ENCODE results near the gene CCDC192. TPM values are rescaled to one million over a fixed set of nuclear protein-coding genes. Genes with fewer than 3 reads are reported as not detected.

Gene CCDC192
- total RNA-seq, 5 donors from 2014 or later (not counting 1 experiment from before 2014, with no cell fraction given), result 0.58 TPM; not detected in 4

DNA sequence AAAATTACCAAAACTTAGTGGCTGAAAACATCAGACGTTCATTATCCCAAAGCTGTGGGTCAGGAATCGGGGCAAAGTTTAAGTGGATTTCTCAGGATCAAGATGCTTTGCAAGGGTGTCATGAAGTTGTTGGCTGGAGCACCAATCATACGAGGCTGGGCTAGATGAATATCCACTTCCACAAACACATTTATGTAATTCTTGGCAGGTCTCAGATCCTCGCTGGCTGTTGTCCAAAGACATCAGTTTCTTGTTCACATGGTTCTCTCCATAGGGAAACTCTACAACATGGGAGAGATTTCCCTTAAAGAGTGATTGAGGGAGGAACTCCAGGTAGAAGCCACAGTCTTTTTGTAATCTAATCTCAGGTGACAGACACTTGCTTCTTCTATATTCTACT is 20.2 kb upstream of the CCDC192 start:
- no peak overlapping the region for H3K4me3 Mint-ChIP-seq
- H3K27ac Mint-ChIP-seq, result no peak overlapping the region
- ChIA-PET CTCF (no interaction called here), POLR2A (no interaction called here)
- no peaks in the 10 kb centered on the region for H3K36me3 ChIP-seq (ENCODE audit: control insufficient read depth in 2 of 2, extremely low read depth in 1 of 2, insufficient read depth in 1 of 2, low read length in 1 of 2)
- peaks cover 0 to 2% of the 10 kb centered on the region in 2 donors for H3K27me3 Mint-ChIP-seq
- no peaks in the 10 kb centered on the region for H3K9me3 Mint-ChIP-seq
- H3K4me1 Mint-ChIP-seq, result no peaks in the 10 kb centered on the region
- H3K27me3 ChIP-seq (replicated peaks in 1 of 2; ENCODE audit: control insufficient read depth in 2 of 2, extremely low read depth in 1 of 2, insufficient read depth in 2 of 2, low read length in 1 of 2), result no peaks in the 10 kb centered on the region
- no peaks in the 10 kb centered on the region for H3K4me1 ChIP-seq (ENCODE audit: control insufficient read depth in 1 of 2, extremely low read depth in 1 of 2, insufficient read depth in 2 of 2, low read length in 2 of 2)
- 82% methylated on average over 2 of the region's 4 CpGs for WGBS (ENCODE audit: insufficient coverage)
- H3K9me3 ChIP-seq, result no peaks in the 10 kb centered on the region
- no peak overlapping the region for H3K27ac ChIP-seq (ENCODE audit: low read length)
- H3K36me3 Mint-ChIP-seq, result no peaks in the 10 kb centered on the region
- DNase-seq (no peak), ATAC-seq (replicated peaks in 1 of 4) (no peak)
- H3K4me3 ChIP-seq (ENCODE audit: control insufficient read depth in 1 of 2, extremely low read depth in 1 of 2, low read length in 1 of 2), result no peak overlapping the region

DNA sequence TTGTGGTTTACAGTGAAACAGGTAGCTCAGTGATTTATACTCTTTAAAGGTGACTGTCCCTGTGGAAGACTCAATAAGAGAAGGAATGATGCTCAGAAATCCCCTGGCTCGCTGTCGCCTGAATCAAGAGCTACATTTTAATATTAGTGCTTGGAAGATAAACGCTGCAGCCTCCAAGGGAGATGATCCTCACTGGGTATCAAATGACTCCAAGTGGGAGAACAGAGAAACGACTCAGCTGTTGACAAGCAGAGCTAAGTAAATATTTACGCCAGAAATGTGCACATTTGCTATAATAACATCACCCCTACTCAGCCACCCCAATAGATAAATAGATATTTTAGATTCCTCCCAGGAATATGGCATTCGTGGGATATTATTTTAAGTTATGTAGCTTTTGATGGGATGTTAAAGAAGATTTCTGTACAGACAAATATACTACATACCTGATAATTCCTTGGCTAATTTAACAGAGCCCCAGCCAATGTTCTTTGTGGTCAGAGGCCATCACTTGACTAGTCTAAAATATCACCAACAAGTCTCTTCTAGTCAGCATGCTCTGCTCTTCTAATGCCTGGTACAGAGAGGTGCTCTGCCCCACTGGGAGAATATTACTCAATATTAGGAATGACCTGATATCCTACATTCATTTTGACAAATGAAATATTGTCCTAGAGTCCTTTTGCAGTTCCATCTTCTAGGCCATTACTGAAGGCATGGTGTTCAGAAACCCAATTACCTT is 18.3 kb upstream of the CCDC192 start:
- CTCF ChIA-PET, result no interaction called here
- H3K4me3 Mint-ChIP-seq, result no peak overlapping the region
- 100% methylated on average over 2 of the region's 6 CpGs for WGBS (ENCODE audit: insufficient coverage)

DNA sequence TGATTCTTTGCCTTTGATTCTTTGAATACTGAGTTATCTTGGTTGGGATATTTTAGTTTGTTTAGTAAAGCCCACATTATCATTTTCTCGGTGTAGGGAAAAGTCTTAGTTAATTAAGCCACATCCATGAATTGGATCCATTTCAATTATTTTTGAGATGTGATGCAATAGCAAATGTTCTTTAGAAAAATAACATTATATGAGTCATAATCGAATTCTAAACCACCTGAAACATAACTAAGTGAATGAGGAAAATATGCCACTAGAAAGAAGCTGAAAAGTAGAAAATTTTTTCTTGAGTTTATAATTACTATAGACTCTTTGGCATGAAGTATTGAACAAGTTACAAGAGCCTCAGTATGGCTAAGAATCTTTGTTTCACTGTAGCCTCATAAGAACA is 17.5 kb upstream of the CCDC192 start:
- H3K27ac Mint-ChIP-seq, result no peak overlapping the region
- ATAC-seq (replicated peaks in 1 of 4) (no peak), DNase-seq (no peak)
- Histone ChIP-seq H3K27ac (ENCODE audit: low read length) (no peak overlapping the region), H3K36me3 (ENCODE audit: control insufficient read depth in 2 of 2, extremely low read depth in 1 of 2, insufficient read depth in 1 of 2, low read length in 1 of 2) (no peaks in the 10 kb centered on the region), H3K9me3 (no peaks in the 10 kb centered on the region), H3K4me3 (ENCODE audit: control insufficient read depth in 1 of 2, extremely low read depth in 1 of 2, low read length in 1 of 2) (no peak overlapping the region), H3K4me1 (ENCODE audit: control insufficient read depth in 1 of 2, extremely low read depth in 1 of 2, insufficient read depth in 2 of 2, low read length in 2 of 2) (no peaks in the 10 kb centered on the region), H3K27me3 (replicated peaks in 1 of 2; ENCODE audit: control insufficient read depth in 2 of 2, extremely low read depth in 1 of 2, insufficient read depth in 2 of 2, low read length in 1 of 2) (no peaks in the 10 kb centered on the region)
- no CpG with 5 or more reads among the region's 2 CpGs for WGBS (ENCODE audit: insufficient coverage)
- no peaks in the 10 kb centered on the region for H3K4me1 Mint-ChIP-seq
- H3K36me3 Mint-ChIP-seq, result no peaks in the 10 kb centered on the region
- peaks cover 0 to under 1% (median 0%) of the 10 kb centered on the region in 3 donors for H3K9me3 Mint-ChIP-seq
- H3K4me3 Mint-ChIP-seq, result no peak overlapping the region
- H3K27me3 Mint-ChIP-seq, result peaks cover 2% of the 10 kb centered on the region in 2 donors
- POLR2A ChIA-PET, result no interaction called here
- CTCF ChIA-PET, result no interaction called here

More for the DNA sequence above, 18.3 kb upstream of the CCDC192 start:
- no peak overlapping the region for H3K27ac ChIP-seq (ENCODE audit: low read length)
- no peak overlapping the region for H3K4me3 ChIP-seq (ENCODE audit: control insufficient read depth in 1 of 2, extremely low read depth in 1 of 2, low read length in 1 of 2)
- no peak overlapping the region for H3K27ac Mint-ChIP-seq
- H3K4me1 Mint-ChIP-seq, result no peaks in the 10 kb centered on the region
- no peaks in the 10 kb centered on the region for H3K9me3 Mint-ChIP-seq
- no peaks in the 10 kb centered on the region for H3K9me3 ChIP-seq
- H3K36me3 Mint-ChIP-seq, result no peaks in the 10 kb centered on the region
- POLR2A ChIA-PET, result no interaction called here
- no peaks in the 10 kb centered on the region for H3K27me3 ChIP-seq (replicated peaks in 1 of 2; ENCODE audit: control insufficient read depth in 2 of 2, extremely low read depth in 1 of 2, insufficient read depth in 2 of 2, low read length in 1 of 2)
- no peaks in the 10 kb centered on the region for H3K36me3 ChIP-seq (ENCODE audit: control insufficient read depth in 2 of 2, extremely low read depth in 1 of 2, insufficient read depth in 1 of 2, low read length in 1 of 2)
- ATAC-seq (replicated peaks in 1 of 4) (no peak), DNase-seq (no peak)
- no peaks in the 10 kb centered on the region for H3K4me1 ChIP-seq (ENCODE audit: control insufficient read depth in 1 of 2, extremely low read depth in 1 of 2, insufficient read depth in 2 of 2, low read length in 2 of 2)
- H3K27me3 Mint-ChIP-seq, result peaks cover 0 to 2% of the 10 kb centered on the region in 2 donors

DNA sequence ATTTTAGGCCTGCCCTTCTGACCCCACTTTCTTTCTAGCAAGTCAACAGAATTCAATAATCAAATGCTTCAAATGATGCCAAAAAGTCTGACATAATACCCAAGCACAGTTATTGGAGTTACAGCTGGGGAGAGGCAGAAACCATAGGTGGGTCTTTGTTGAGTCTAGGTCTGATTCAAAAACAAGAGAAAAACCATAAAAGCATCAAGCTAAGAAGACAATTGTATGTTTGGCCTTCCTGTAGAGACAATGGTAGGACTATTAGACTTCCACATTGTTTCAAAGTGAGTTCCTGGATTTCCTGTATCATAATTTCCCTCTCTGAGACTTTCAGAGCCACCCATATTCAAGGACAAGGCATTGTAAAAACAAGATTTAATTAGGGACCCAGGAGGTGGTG is 16.8 kb upstream of the CCDC192 start:
- peaks cover 2 to 8% of the 10 kb centered on the region in 2 donors for H3K27me3 Mint-ChIP-seq
- no peaks in the 10 kb centered on the region for H3K4me1 Mint-ChIP-seq
- no peaks in the 10 kb centered on the region for H3K9me3 ChIP-seq
- DNase-seq, result no peak
- ChIA-PET POLR2A (no interaction called here), CTCF (interaction anchor here in 1 of 2 donors (0.5 kb wide), 1 partner anchor 58 kb away, joined by 3 read pairs; no protein-coding TSS in a partner anchor)
- H3K27me3 ChIP-seq (replicated peaks in 1 of 2; ENCODE audit: control insufficient read depth in 2 of 2, extremely low read depth in 1 of 2, insufficient read depth in 2 of 2, low read length in 1 of 2), result no peaks in the 10 kb centered on the region
- H3K27ac ChIP-seq (ENCODE audit: low read length), result no peak overlapping the region
- peaks cover 0 to 6% (median 0%) of the 10 kb centered on the region in 3 donors for H3K9me3 Mint-ChIP-seq
- no peak overlapping the region for H3K4me3 Mint-ChIP-seq
- H3K36me3 ChIP-seq (ENCODE audit: control insufficient read depth in 2 of 2, extremely low read depth in 1 of 2, insufficient read depth in 1 of 2, low read length in 1 of 2), result no peaks in the 10 kb centered on the region
- no peak for ATAC-seq (replicated peaks in 1 of 4)
- H3K4me3 ChIP-seq (ENCODE audit: control insufficient read depth in 1 of 2, extremely low read depth in 1 of 2, low read length in 1 of 2), result no peak overlapping the region
- no peaks in the 10 kb centered on the region for H3K4me1 ChIP-seq (ENCODE audit: control insufficient read depth in 1 of 2, extremely low read depth in 1 of 2, insufficient read depth in 2 of 2, low read length in 2 of 2)
- no peaks in the 10 kb centered on the region for H3K36me3 Mint-ChIP-seq
- H3K27ac Mint-ChIP-seq, result no peak overlapping the region

DNA sequence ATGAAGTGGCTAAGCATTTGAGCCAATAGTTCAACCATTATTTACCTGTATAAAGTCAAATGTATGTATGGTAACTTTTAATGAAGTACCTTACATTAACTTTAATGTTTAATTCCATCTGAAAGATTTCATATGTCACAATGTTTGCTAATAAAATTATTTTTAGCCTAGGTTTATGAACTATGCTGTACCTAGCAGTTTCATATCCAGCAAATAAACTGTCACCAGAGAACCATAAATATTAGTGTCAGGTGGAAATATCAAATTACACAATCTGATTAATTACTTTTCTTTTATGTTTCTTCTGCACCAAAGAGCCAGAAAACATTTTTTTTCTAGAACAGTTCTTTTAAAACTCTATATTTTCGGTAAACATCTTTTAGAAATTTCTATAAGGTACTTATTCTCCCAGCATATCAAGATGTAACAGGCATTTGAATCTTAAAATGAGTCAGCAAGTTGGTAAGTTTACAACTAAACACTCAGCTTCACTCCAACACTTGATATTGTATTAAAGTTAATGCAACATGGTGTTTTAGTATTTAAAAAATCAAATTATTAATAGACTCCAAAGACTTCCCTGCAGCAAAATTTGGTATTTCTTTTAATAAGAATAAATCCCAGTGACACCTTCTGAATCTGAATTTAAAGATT is 8.5 kb upstream of the CCDC192 start:
- Histone ChIP-seq H3K4me3 (ENCODE audit: control insufficient read depth in 1 of 2, extremely low read depth in 1 of 2, low read length in 1 of 2) (no peak overlapping the region), H3K9me3 (no peaks in the 10 kb centered on the region), H3K27ac (ENCODE audit: low read length) (no peak overlapping the region), H3K36me3 (ENCODE audit: control insufficient read depth in 2 of 2, extremely low read depth in 1 of 2, insufficient read depth in 1 of 2, low read length in 1 of 2) (no peaks in the 10 kb centered on the region), H3K4me1 (ENCODE audit: control insufficient read depth in 1 of 2, extremely low read depth in 1 of 2, insufficient read depth in 2 of 2, low read length in 2 of 2) (no peaks in the 10 kb centered on the region), H3K27me3 (replicated peaks in 1 of 2; ENCODE audit: control insufficient read depth in 2 of 2, extremely low read depth in 1 of 2, insufficient read depth in 2 of 2, low read length in 1 of 2) (no peaks in the 10 kb centered on the region)
- Mint-ChIP-seq H3K36me3 (no peaks in the 10 kb centered on the region), H3K4me1 (no peaks in the 10 kb centered on the region), H3K27me3 (peaks cover 0 to 8% of the 10 kb centered on the region in 2 donors), H3K27ac (no peak overlapping the region), H3K9me3 (peaks cover 0 to 6% (median 0%) of the 10 kb centered on the region in 3 donors), H3K4me3 (no peak overlapping the region)
- ATAC-seq (replicated peaks in 1 of 4) (no peak), DNase-seq (no peak)
- CTCF ChIA-PET, result no interaction called here
- WGBS (ENCODE audit: insufficient coverage), result no CpG with 5 or more reads among the region's 1 CpG
- POLR2A ChIA-PET, result no interaction called here

DNA sequence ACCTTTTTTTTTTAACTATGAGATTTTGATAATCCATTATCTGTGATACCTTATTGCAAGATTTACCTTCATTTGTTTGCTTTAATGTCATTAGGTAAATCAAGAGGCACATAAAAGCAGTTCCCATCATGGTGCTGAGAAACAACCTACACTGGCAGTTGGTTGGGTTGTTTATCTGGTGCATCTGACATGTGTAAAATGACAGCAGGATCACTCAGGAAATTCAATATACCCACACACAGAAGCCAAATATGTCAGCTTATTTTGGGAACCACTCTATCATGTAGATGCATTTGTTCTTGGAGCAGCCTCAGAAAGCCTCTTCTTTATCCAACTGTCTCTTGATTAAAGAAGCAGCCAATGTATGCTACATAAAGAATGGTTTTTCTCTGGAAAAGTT is 7.8 kb upstream of the CCDC192 start:
- no peak overlapping the region for H3K27ac Mint-ChIP-seq
- H3K4me1 Mint-ChIP-seq, result no peaks in the 10 kb centered on the region
- DNase-seq, result no peak
- Histone ChIP-seq H3K4me1 (ENCODE audit: control insufficient read depth in 1 of 2, extremely low read depth in 1 of 2, insufficient read depth in 2 of 2, low read length in 2 of 2) (no peaks in the 10 kb centered on the region), H3K9me3 (no peaks in the 10 kb centered on the region), H3K36me3 (ENCODE audit: control insufficient read depth in 2 of 2, extremely low read depth in 1 of 2, insufficient read depth in 1 of 2, low read length in 1 of 2) (no peaks in the 10 kb centered on the region), H3K27me3 (replicated peaks in 1 of 2; ENCODE audit: control insufficient read depth in 2 of 2, extremely low read depth in 1 of 2, insufficient read depth in 2 of 2, low read length in 1 of 2) (no peaks in the 10 kb centered on the region), H3K4me3 (ENCODE audit: control insufficient read depth in 1 of 2, extremely low read depth in 1 of 2, low read length in 1 of 2) (no peak overlapping the region), H3K27ac (ENCODE audit: low read length) (no peak overlapping the region)
- ChIA-PET CTCF (no interaction called here), POLR2A (no interaction called here)
- H3K4me3 Mint-ChIP-seq, result no peak overlapping the region
- no peaks in the 10 kb centered on the region for H3K36me3 Mint-ChIP-seq
- ATAC-seq (replicated peaks in 1 of 4), result no peak
- H3K9me3 Mint-ChIP-seq, result peaks cover 0 to 6% (median 0%) of the 10 kb centered on the region in 3 donors
- H3K27me3 Mint-ChIP-seq, result peaks cover 0 to 8% of the 10 kb centered on the region in 2 donors

Data from T-cell (primary cell).